Lower leg skin (tissue), 3 donors: ENCODE data around the gene CPNE8.

Experiments
- CTCF ChIP-seq, 3 donors: fragments of 450-650 bp; IDR thresholded peaks; one replicate each; pipeline ENCODE4 v1.5.1; 2016; ENCODE audit warnings: antibody characterized with exemption in 3 of 3, mild to moderate bottlenecking in 3 of 3, moderate library complexity in 2 of 3
- POLR2A ChIP-seq, 2 donors: fragments of 450-650 bp; IDR thresholded peaks; one replicate each; pipeline ENCODE4 v1.6.1; 2016 to 2017; ENCODE audit warnings: antibody characterized with exemption in 2 of 2, mild to moderate bottlenecking in 1 of 2, moderate library complexity in 1 of 2

GRCh38 chr12:38775457-38775856 is 129.9 kb downstream of the CPNE8 start:
- TF ChIP-seq POLR2A (IDR thresholded peaks at IDR 0.05) (no peak), CTCF (IDR thresholded peaks at IDR 0.05) (no peak)
